Astrocyte of the hippocampus (primary cell): Measurements from ENCODE around the gene SH3GLB2.
"Not testable (repeated sequence)": the region's sequence is repeated elsewhere in the genome, so short reads cannot be mapped to it uniquely, and the experiment has no call there.

ENCODE experiments used
- DNase-seq: peaks from one replicate; pipeline ENCODE4 v3.0.0; 2011; ENCODE audit warnings: low read depth, low spot score

The SH3GLB2 gene

GRCh38 chr9:129054163-129054851 lies 26.2 kb upstream of the SH3GLB2 start:
- DNase-seq = no peak

GRCh38 chr9:129053020-129053419 lies 24.9 kb upstream of the SH3GLB2 start:
- DNase-seq = no peak

DNA sequence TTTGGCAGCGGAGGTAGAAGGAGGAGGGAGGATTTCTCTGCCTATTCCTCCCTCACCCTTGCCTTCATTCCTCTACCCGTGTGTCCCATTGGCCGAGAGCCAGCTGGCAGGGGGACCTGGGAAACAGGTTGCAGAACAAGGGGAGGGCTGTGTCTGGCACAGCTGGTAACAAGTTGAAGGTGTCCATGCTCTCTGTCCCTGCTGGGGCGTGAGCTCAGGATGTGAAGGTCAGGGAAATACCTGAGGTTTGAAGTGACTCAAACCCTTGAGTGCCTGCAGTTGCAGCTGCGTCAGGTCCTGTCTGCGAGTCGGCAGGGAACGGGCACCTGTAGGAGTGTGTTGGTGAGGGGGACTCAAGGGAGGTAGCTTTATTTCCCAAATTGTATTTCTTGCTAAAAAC lies 24.5 kb upstream of the SH3GLB2 start:
- peak; percentile 28 for DNase-seq

DNA sequence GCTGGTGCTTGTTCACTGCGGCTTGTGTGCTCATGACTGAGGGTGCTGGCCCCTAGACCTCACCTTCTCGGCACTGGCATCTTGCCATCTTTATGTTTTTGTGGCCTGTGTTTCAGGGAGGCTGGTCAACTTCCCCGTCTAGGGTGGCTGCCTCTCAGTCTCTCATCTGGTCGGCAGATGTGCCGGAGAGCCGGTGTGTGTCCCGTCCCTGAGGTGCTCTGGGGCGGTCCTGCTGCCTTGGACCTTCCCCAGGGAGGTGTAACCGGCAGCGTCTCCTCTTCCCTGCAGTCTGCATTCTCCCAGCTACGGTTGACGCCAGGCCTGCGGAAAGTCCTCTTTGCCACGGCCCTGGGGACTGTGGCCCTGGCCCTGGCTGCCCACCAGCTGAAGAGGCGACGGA lies 13.9 kb upstream of the SH3GLB2 start:
- DNase-seq = no peak

DNA sequence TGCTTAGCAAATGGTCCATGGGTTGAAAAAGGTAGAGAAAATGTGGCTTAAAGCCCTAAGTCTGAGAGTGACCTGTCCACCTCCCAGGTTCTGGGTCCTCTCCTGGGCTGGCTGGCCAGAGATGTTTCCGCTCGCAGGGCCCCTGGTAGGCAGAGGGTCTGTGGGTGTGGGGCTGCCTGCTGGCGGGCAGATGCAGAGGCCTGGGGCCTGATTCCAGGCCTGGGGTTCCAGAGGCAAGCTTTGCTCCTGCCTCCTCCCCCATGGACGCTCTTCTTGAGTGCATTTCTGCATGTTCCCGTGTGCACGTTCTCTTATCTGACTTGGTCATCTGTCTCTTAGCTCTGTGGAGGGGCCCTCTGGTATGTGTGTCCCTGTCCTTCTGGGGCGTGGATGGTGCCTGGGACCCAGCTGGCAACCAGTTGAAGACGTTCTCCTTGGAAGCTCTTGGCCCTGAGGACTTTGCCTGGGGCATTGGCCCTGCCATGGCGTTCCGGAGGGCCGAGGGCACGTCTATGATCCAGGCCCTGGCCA lies 12.0 kb upstream of the SH3GLB2 start:
- no peak for DNase-seq

GRCh38 chr9:129038109-129038852 lies 10.2 kb upstream of the SH3GLB2 start:
- DNase-seq = no peak

GRCh38 chr9:129037767-129038098 lies 9.6 kb upstream of the SH3GLB2 start:
- no peak for DNase-seq

- no peak for DNase-seq
These were observed 9.0 kb upstream of the SH3GLB2 start for GRCh38 chr9:129036923-129037766.

DNA sequence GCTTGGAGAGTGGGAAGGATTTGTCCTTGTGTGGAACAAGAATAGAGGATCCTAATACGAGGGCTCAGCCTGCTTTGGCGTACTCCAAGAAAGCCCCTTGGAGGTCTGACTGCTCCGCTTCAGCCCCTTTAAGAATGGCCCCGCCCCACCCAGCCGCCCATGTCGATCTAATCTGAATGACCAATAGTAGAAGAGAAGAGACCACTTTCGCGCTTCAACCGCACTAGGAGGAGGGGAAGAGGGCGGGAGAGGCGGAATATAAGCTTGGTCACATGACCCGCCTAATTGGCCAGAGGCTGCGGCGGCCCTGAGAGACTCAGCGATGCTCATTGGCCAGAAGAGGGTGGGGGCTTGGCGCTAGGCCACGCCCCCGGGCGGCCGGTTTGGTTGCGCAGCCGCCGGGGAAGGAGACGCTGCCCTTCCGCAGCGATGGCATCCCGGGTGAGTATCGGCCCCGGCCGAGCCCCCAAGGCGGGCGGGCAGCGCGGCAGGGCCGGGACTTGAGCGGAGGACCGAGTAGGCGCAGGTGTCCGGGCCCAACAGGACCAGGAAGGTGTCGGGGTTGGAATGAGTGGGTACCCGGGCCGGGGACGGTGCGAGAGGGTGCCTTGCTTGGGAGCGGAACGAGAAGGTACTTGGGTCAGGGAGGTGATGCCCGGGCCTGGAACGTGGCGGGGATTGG lies 8.3 kb upstream of the SH3GLB2 start, which contains the start of gene MIGA2:
MIGA2 (plus strand) TSS at position 386 of the 682 bp plus-strand sequence. CDS start 3,969 bp downstream, outside the sequence.
- DNase-seq = peak; percentile 100

GRCh38 chr9:129035838-129036237 lies 7.7 kb upstream of the SH3GLB2 start:
- not testable (repeated sequence) for DNase-seq

GRCh38 chr9:129033216-129033615 lies 5.1 kb upstream of the SH3GLB2 start:
- no peak for DNase-seq

DNA sequence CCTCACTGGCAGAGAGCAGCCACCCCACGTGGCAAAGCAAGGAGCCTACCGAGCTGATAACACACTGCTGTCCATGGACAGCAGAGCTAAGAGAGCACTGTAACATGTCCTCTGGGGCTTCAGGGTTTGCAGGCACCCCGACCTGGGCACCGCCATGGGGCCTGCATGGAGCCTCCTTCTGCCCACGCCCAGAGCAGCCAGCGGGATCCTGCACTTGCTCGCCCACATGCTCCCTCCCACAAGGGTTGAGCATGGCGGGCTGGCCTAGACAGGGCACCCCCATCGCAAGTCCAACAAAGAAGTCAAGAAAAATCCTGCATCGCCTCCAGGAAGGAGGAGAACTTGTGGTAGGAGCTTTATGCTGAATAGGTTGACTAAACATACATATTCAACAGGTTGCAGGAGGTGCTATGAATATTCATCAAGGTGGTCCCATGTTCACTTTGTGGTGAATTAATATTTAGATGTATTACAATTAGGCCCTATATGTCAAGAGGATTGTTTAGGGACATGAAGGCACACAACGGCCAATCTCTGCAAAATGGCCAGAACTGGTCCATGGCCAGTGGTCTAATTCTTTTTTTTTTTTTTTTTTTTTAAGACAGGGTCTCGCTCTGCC lies 4.5 kb upstream of the SH3GLB2 start:
- no peak for DNase-seq

- DNase-seq = no peak
These were observed 3.4 kb upstream of the SH3GLB2 start for GRCh38 chr9:129031514-129031913.

- DNase-seq = no peak
These were observed 2.1 kb upstream of the SH3GLB2 start for GRCh38 chr9:129030191-129030590.

DNA sequence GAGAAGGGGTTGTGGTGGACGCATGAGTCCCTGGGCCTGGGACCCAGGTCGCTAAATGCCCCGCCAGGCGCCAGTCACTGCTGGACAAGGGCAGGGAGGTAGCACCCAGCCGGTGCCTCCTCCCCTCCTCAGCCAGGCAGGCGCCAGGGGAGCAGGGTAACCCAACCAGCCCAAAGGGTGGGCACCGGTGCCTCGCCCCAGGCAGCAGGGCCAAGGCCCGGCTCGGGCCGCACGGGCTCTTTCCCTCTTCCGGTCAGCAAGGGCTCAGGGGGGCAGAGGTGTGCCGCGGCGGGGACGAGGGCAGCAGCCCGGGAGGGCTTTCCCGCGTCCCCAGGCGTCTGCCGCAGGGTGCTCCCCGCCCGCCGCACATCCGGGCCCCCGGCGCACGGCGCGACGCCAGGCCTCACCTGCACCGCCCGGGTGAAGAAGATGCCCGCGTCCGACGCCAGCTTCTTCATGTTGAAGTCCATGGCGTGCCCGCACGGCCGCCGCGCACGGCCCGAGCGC lies 393 bp downstream of the SH3GLB2 start:
- DNase-seq = no peak

- peak; percentile 39 for DNase-seq
These were observed 877 bp downstream of the SH3GLB2 start for GRCh38 chr9:129027224-129027684.

- peak; percentile 46 for DNase-seq
These were observed 1.5 kb downstream of the SH3GLB2 start for GRCh38 chr9:129026442-129027223.

DNA sequence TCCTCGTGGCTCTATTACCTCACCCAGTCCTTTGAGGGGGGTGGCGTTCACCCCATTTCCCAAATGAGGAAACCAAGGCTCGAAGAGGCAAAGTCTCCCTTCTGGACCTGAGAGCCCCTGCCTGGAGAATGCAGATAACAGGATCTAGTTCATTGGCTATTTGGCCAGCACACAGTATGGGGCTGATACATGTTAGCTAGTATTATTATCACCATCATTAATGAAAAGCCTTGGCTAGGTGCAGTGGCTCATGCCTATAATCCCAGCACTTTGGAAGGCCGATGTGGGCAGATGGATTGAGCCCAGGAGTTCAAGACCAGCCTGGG lies 4.3 kb downstream of the SH3GLB2 start:
- DNase-seq = no peak

GRCh38 chr9:129023036-129023907 lies 4.9 kb downstream of the SH3GLB2 start:
- peak; percentile 82 for DNase-seq
